Uterus (tissue), 2 donors: ENCODE data around the gene RNF10.

Source experiments
- CTCF ChIP-seq, 4 experiments: fragments of 200-600 bp in 2 of 4; fragments of 450-650 bp in 2 of 4; sonication (generic) in 2 of 4; IDR thresholded peaks; one replicate each; pipeline ENCODE4 v1.5.1; 2016 to 2019; ENCODE audit warnings: antibody characterized with exemption in 4 of 4, mild to moderate bottlenecking in 2 of 4, moderate library complexity in 1 of 4
- POLR2A ChIP-seq, 2 donors: fragments of 450-650 bp; IDR thresholded peaks; one replicate each; pipeline ENCODE4 v1.6.1; 2016; ENCODE audit warnings: antibody characterized with exemption in 2 of 2, mild to moderate bottlenecking in 1 of 2, moderate library complexity in 1 of 2

- TF ChIP-seq CTCF (IDR thresholded peaks at IDR 0.05) (no peak), POLR2A (IDR thresholded peaks at IDR 0.05) (no peak)
These were observed 76.4 kb downstream of the RNF10 start for GRCh38 chr12:120610560-120610959.
